IgD-negative memory B cell (primary cell): ENCODE measurements around the gene CRYGN. TPM values are rescaled to one million over a fixed set of nuclear protein-coding genes. Genes with fewer than 3 reads are reported as not detected.
A peak's percentile ranks its signal among the peaks of the same experiment; 100 is the strongest.

Source experiments
- H3K27ac Mint-ChIP-seq, 3 donors: one replicate each; pipeline ENCODE4 v1.8.0; 2020 to 2022; ENCODE audit warnings: mild to moderate bottlenecking in 3 of 3, mixed read lengths in 3 of 3, moderate library complexity in 1 of 3
- H3K27me3 Mint-ChIP-seq: one replicate; pipeline ENCODE4 v1.8.0; 2021; ENCODE audit warnings: mixed read lengths
- H3K36me3 Mint-ChIP-seq: one replicate; pipeline ENCODE4 v1.8.0; 2020; ENCODE audit warnings: mild to moderate bottlenecking, mixed read lengths
- H3K4me1 Mint-ChIP-seq, 3 donors: one replicate each; pipeline ENCODE4 v1.8.0; 2020 to 2022; ENCODE audit warnings: mixed read lengths in 3 of 3, mild to moderate bottlenecking in 1 of 3
- H3K4me3 Mint-ChIP-seq, 4 donors: one replicate each; pipeline ENCODE4 v1.8.0; 2020 to 2022; ENCODE audit warnings: mild to moderate bottlenecking in 4 of 4, mixed read lengths in 4 of 4, moderate library complexity in 3 of 4
- H3K9me3 Mint-ChIP-seq, 3 donors: one replicate each; pipeline ENCODE4 v1.8.0; 2020 to 2021; ENCODE audit warnings: mixed read lengths in 3 of 3, mild to moderate bottlenecking in 1 of 3
- polyA plus RNA-seq: library from polyadenylated mRNA; unstranded; fragments of 300-500 nt; fragmentation: Illumina TruSeq; gene quantifications from one replicate; pipeline ENCODE4 v1.2.3, GENCODE V29; 2021

Gene CRYGN
- polyA plus RNA-seq, 1 donor from 2014 or later, result not detected

- Mint-ChIP-seq H3K4me1 (peaks cover 21 to 27% (median 26%) of the 10 kb centered on the region in 3 donors), H3K27me3 (no peaks in the 10 kb centered on the region), H3K27ac (peak overlapping the region; percentile 34 to 76 (median 68)), H3K4me3 (peak overlapping the region in 1 of 4 donors; percentile 7), H3K9me3 (peaks cover 0 to 6% (median 5%) of the 10 kb centered on the region in 3 donors), H3K36me3 (peaks cover 25% of the 10 kb centered on the region)
Observed at GRCh38 chr7:151468217-151469018, 28.5 kb upstream of the CRYGN start.

GRCh38 chr7:151465169-151465568 is 25.2 kb upstream of the CRYGN start:
- Mint-ChIP-seq H3K9me3 (peaks cover 2 to 17% (median 11%) of the 10 kb centered on the region in 3 donors), H3K36me3 (peaks cover 28% of the 10 kb centered on the region), H3K27me3 (no peaks in the 10 kb centered on the region), H3K4me3 (no peak overlapping the region), H3K27ac (no peak overlapping the region), H3K4me1 (peaks cover 0 to 6% (median 5%) of the 10 kb centered on the region in 3 donors)

- H3K4me1 Mint-ChIP-seq, result no peaks in the 10 kb centered on the region
- peaks cover 2 to 17% (median 11%) of the 10 kb centered on the region in 3 donors for H3K9me3 Mint-ChIP-seq
- peaks cover 14% of the 10 kb centered on the region for H3K36me3 Mint-ChIP-seq
- no peak overlapping the region for H3K4me3 Mint-ChIP-seq
- peak overlapping the region in 1 of 3 donors; percentile 42 for H3K27ac Mint-ChIP-seq
- peaks cover 2% of the 10 kb centered on the region for H3K27me3 Mint-ChIP-seq
Observed at GRCh38 chr7:151462306-151462779, 22.4 kb upstream of the CRYGN start.

DNA sequence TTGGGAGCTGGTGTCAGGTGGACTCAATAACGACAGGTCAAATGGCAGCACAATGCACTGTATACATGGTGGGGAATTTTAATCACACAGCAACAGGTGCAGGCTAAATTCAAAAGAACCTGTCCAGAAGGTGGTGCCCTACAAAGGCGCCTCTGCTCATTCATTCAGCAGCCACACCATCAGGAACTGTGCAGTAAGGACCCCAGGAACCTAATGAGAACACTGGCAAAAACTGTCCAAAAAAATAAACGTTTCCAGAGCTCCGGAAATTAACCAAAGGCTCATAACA is 21.9 kb upstream of the CRYGN start:
- no peak overlapping the region for H3K4me3 Mint-ChIP-seq
- H3K27ac Mint-ChIP-seq, result no peak overlapping the region
- peaks cover 2% of the 10 kb centered on the region for H3K27me3 Mint-ChIP-seq
- peaks cover 2 to 17% (median 11%) of the 10 kb centered on the region in 3 donors for H3K9me3 Mint-ChIP-seq
- H3K4me1 Mint-ChIP-seq, result no peaks in the 10 kb centered on the region
- peaks cover 13% of the 10 kb centered on the region for H3K36me3 Mint-ChIP-seq

- Mint-ChIP-seq H3K27ac (no peak overlapping the region), H3K36me3 (peaks cover 13% of the 10 kb centered on the region), H3K27me3 (peaks cover 2% of the 10 kb centered on the region), H3K4me3 (no peak overlapping the region), H3K9me3 (peaks cover 2 to 17% (median 11%) of the 10 kb centered on the region in 3 donors), H3K4me1 (no peaks in the 10 kb centered on the region)
Observed at GRCh38 chr7:151461096-151461941, 21.4 kb upstream of the CRYGN start.

DNA sequence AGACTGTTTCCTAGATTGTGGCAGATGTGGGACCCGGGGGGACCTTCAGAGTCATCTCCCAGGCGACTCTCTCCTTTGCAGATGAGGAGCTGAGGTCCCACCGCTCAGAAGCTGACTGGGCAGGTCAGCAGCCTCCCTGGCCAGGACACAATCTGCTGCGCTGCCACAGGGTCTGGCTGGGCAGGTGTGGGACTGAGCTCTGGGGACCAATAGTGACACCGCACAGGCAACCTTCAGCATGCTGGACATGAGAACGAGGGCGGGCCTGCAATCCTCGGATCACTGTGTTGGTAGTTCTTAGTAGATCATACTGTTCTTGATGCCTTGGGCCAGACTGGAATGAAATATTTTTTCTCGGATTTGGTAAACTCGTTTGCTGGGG is 20.5 kb upstream of the CRYGN start:
- peaks cover 10% of the 10 kb centered on the region for H3K36me3 Mint-ChIP-seq
- H3K4me1 Mint-ChIP-seq, result no peaks in the 10 kb centered on the region
- no peak overlapping the region for H3K4me3 Mint-ChIP-seq
- peaks cover 2% of the 10 kb centered on the region for H3K27me3 Mint-ChIP-seq
- H3K9me3 Mint-ChIP-seq, result peaks cover 2 to 17% (median 11%) of the 10 kb centered on the region in 3 donors
- H3K27ac Mint-ChIP-seq, result no peak overlapping the region

DNA sequence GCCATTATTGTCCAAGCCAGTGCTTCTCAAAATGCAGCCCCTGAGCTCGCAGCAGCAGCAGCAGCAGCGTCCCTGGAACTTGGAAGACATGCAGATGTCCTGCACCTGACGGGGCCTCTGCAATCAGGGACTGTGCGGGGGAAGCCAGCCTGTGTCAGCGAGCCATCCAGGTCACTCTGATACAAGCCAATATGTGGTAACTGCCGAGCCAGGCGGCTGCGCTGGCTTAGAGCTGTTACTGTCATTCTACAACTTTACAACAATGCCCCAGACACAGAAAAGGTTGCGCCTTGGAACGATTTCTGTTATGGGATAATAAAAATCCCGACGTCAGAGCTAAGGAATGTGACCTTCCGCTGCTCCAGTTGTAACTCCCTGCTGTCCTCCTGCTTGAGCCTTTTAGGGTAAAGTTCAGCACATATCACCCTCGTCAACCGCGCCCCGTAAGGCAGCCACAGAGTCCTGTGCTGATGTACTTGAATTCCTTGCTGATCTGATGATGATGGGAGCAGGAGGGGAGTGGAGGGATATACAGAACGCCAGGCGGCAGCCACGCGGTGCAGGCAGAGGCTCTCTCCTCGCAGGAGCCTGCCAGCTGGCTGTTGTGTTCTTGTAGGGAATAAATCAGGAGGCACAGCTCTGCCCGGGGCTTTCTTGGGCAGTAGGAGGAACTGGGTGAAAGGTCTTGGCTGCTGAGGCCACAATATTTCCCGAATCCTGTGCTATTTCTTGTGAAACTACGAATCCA is 20.0 kb upstream of the CRYGN start:
- Mint-ChIP-seq H3K27me3 (peaks cover 2% of the 10 kb centered on the region), H3K27ac (no peak overlapping the region), H3K4me1 (no peaks in the 10 kb centered on the region), H3K4me3 (no peak overlapping the region), H3K36me3 (peaks cover 5% of the 10 kb centered on the region), H3K9me3 (peaks cover 2 to 17% (median 11%) of the 10 kb centered on the region in 3 donors)

DNA sequence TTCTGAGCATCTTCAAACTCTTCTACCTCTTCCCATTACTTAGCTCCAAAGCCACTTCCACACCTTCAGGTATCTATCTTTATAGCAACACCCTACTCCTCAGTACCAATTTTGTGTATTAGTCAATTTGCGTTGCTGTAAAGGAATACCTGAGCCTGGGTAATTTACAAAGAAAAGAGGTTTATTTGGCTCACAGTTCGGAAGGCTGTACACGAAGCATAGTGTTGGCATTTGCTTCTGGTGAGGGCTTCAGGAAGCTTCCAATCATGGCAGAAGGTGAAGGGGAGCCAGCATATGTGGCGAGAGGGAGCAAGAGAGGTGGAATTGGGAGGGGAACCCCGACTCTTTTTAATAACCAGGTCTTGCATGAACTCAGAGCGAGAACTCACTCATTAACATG is 17.6 kb upstream of the CRYGN start:
- Mint-ChIP-seq H3K27me3 (peaks cover 2% of the 10 kb centered on the region), H3K4me3 (no peak overlapping the region), H3K9me3 (peaks cover 2 to 4% (median 3%) of the 10 kb centered on the region in 3 donors), H3K4me1 (no peaks in the 10 kb centered on the region), H3K36me3 (no peaks in the 10 kb centered on the region), H3K27ac (no peak overlapping the region)

DNA sequence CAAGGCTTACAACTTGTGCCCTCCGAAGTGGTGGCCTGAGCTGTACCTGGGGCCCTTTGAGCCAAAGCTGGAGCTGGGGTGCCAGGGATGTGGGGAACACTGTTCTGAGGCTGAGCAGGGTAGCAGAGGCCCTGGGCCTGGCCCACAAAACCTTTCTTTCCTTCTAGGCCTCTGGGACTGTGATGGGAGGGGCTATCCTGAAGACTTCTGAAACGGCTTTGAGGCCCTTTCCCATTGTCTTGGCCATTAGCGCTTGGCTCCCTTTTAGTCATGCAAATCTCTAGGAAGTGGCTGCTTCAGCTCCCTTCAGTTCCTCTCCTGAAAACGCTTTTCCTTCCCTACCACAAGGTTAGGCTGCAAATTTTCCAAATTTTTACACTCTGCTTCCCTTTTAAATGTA is 16.8 kb upstream of the CRYGN start:
- Mint-ChIP-seq H3K9me3 (peaks cover 0 to 3% (median 0%) of the 10 kb centered on the region in 3 donors), H3K4me3 (no peak overlapping the region), H3K27me3 (peaks cover 2% of the 10 kb centered on the region), H3K36me3 (no peaks in the 10 kb centered on the region), H3K27ac (no peak overlapping the region), H3K4me1 (no peaks in the 10 kb centered on the region)

DNA sequence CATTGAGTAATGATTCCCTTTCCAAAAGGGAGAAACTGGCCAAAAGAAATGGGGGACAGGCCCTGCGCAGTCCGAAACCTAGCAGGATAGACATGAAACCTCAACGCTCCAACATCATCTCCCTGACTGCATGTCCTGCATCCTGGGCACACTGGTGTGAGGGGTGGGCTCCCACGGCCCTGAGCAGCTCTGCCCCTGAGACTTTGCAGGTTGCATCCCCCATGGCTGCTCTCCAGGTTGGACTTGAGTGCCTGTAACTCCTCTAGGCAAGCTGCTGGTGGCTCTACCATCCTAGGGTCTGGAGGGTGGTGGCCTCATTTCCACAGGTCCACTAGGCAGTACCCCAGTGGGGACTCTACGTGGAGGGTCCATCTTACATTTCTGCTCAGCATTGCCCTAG is 16.3 kb upstream of the CRYGN start:
- Mint-ChIP-seq H3K36me3 (no peaks in the 10 kb centered on the region), H3K4me3 (no peak overlapping the region), H3K27ac (no peak overlapping the region), H3K27me3 (peaks cover 4% of the 10 kb centered on the region), H3K9me3 (peaks cover 0 to 3% (median 0%) of the 10 kb centered on the region in 3 donors), H3K4me1 (no peaks in the 10 kb centered on the region)

GRCh38 chr7:151455690-151456089 is 15.7 kb upstream of the CRYGN start:
- H3K9me3 Mint-ChIP-seq, result peaks cover 0 to 2% (median 0%) of the 10 kb centered on the region in 3 donors
- no peaks in the 10 kb centered on the region for H3K36me3 Mint-ChIP-seq
- H3K4me1 Mint-ChIP-seq, result no peaks in the 10 kb centered on the region
- H3K27ac Mint-ChIP-seq, result no peak overlapping the region
- peaks cover 5% of the 10 kb centered on the region for H3K27me3 Mint-ChIP-seq
- no peak overlapping the region for H3K4me3 Mint-ChIP-seq

- Mint-ChIP-seq H3K4me1 (no peaks in the 10 kb centered on the region), H3K36me3 (no peaks in the 10 kb centered on the region), H3K27ac (no peak overlapping the region), H3K27me3 (peaks cover 4% of the 10 kb centered on the region), H3K9me3 (no peaks in the 10 kb centered on the region), H3K4me3 (no peak overlapping the region)
Observed at GRCh38 chr7:151454932-151455530, 15.1 kb upstream of the CRYGN start.

GRCh38 chr7:151454305-151454704 is 14.4 kb upstream of the CRYGN start:
- Mint-ChIP-seq H3K9me3 (no peaks in the 10 kb centered on the region), H3K4me3 (no peak overlapping the region), H3K36me3 (no peaks in the 10 kb centered on the region), H3K27ac (no peak overlapping the region), H3K4me1 (no peaks in the 10 kb centered on the region), H3K27me3 (peaks cover 3% of the 10 kb centered on the region)

DNA sequence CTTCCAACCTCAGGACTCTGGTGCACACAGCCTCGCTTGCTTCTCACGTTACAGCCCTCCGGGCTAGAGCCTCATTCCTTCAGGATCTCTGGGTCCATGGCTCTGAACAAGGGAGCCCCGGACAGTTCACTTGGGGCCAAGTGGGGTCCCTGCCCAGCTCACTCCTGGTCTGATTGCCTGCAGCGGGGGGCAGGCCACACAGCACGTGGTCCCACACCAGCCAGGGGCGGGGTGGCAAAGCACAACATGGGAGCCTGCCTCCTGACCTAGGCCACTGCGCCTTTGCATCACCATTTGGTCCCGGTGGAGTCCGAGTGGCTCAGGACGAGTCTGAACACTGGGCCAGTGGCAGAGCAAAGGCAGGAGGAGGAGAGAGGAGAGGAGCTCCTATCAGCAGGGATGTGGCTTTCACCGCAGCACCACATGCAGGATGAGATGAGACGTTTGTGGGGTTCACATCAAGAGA is 13.4 kb upstream of the CRYGN start:
- Mint-ChIP-seq H3K4me3 (no peak overlapping the region), H3K36me3 (no peaks in the 10 kb centered on the region), H3K9me3 (no peaks in the 10 kb centered on the region), H3K27me3 (peaks cover 3% of the 10 kb centered on the region), H3K4me1 (no peaks in the 10 kb centered on the region), H3K27ac (no peak overlapping the region)
